Ascending aorta (tissue), 2 donors: ENCODE measurements around the gene ABHD2. TPM values are rescaled to one million over a fixed set of nuclear protein-coding genes. Genes with fewer than 3 reads are reported as not detected.

Experiments used
- DNase-seq, 2 donors: peaks; one replicate each; pipeline ENCODE4 v3.0.0-alpha.2; 2019; ENCODE audit warnings: low spot score in 2 of 2
- H3K27ac ChIP-seq, 2 donors: fragments of 200-600 bp; sonication (generic); one replicate each; pipeline ENCODE4 v1.5.1; 2016 to 2017; ENCODE audit warnings: mild to moderate bottlenecking in 1 of 2
- H3K27me3 ChIP-seq: fragments of 200-600 bp; sonication (generic); one replicate; pipeline ENCODE4 v1.5.1; 2017
- H3K36me3 ChIP-seq, 2 donors: fragments of 200-600 bp; sonication (generic); one replicate each; pipeline ENCODE4 v1.5.1; 2016
- H3K4me1 ChIP-seq, 2 donors: fragments of 200-600 bp; sonication (generic); one replicate each; pipeline ENCODE4 v1.5.1; 2016 to 2017; ENCODE audit warnings: mild to moderate bottlenecking in 1 of 2
- H3K4me3 ChIP-seq, 2 donors: fragments of 200-600 bp; sonication (generic); one replicate each; pipeline ENCODE4 v1.5.1; 2016 to 2017; ENCODE audit warnings: mild to moderate bottlenecking in 1 of 2
- H3K9me3 ChIP-seq, 2 donors: fragments of 200-600 bp; sonication (generic); one replicate each; pipeline ENCODE4 v1.5.1; 2016
- intact Hi-C: fragments of 100-400 bp; cut with DNase I; formaldehyde crosslinking; loops from one replicate; pipeline ENCODE4 v1.15.1; 2023
- total RNA-seq: library from RNA; depleted of rRNA; stranded (reverse); fragments of >200 nt; gene quantifications from one replicate; pipeline ENCODE4 v1.1.0, GENCODE V29; 2016
- TF ChIP-seq, protein P1 (sequence below), 3 experiments: fragments of 200-600 bp in 2 of 3; fragments of 450-650 bp in 1 of 3; sonication (generic) in 2 of 3; IDR thresholded peaks; one replicate each; pipeline ENCODE4 v1.5.1; 2016 to 2019; ENCODE audit warnings: antibody characterized with exemption in 3 of 3, mild to moderate bottlenecking in 1 of 3, moderate library complexity in 1 of 3

Gene ABHD2
- total RNA-seq, 1 donor from 2014 or later, result 228 TPM

- TF ChIP-seq, protein P1, sequence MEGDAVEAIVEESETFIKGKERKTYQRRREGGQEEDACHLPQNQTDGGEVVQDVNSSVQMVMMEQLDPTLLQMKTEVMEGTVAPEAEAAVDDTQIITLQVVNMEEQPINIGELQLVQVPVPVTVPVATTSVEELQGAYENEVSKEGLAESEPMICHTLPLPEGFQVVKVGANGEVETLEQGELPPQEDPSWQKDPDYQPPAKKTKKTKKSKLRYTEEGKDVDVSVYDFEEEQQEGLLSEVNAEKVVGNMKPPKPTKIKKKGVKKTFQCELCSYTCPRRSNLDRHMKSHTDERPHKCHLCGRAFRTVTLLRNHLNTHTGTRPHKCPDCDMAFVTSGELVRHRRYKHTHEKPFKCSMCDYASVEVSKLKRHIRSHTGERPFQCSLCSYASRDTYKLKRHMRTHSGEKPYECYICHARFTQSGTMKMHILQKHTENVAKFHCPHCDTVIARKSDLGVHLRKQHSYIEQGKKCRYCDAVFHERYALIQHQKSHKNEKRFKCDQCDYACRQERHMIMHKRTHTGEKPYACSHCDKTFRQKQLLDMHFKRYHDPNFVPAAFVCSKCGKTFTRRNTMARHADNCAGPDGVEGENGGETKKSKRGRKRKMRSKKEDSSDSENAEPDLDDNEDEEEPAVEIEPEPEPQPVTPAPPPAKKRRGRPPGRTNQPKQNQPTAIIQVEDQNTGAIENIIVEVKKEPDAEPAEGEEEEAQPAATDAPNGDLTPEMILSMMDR (IDR thresholded peaks at IDR 0.05), result no peak
- peaks cover 11 to 89% of the 10 kb centered on the region in 2 donors for H3K4me1 ChIP-seq
- H3K36me3 ChIP-seq, result peaks cover 3 to 23% of the 10 kb centered on the region in 2 donors
- H3K27ac ChIP-seq, result peak overlapping the region; percentile 96 to 98
- intact Hi-C loops, result no loop called here
- no peak overlapping the region for H3K4me3 ChIP-seq
- DNase-seq, result no peak
- H3K9me3 ChIP-seq, result no peaks in the 10 kb centered on the region
- no peaks in the 10 kb centered on the region for H3K27me3 ChIP-seq
Observed at GRCh38 chr15:89097313-89097712, 9.1 kb downstream of the ABHD2 start.

- H3K27me3 ChIP-seq, result no peaks in the 10 kb centered on the region
- DNase-seq, result no peak
- no peak overlapping the region for H3K4me3 ChIP-seq
- TF ChIP-seq, protein P1 (IDR thresholded peaks at IDR 0.05), result no peak
- intact Hi-C loops, result no loop called here
- H3K36me3 ChIP-seq, result peaks cover 3 to 27% of the 10 kb centered on the region in 2 donors
- H3K9me3 ChIP-seq, result no peaks in the 10 kb centered on the region
- H3K4me1 ChIP-seq, result peaks cover 17 to 89% of the 10 kb centered on the region in 2 donors
- H3K27ac ChIP-seq, result peak overlapping the region; percentile 96 to 98
Observed at GRCh38 chr15:89098281-89098680, 10.0 kb downstream of the ABHD2 start.

DNA sequence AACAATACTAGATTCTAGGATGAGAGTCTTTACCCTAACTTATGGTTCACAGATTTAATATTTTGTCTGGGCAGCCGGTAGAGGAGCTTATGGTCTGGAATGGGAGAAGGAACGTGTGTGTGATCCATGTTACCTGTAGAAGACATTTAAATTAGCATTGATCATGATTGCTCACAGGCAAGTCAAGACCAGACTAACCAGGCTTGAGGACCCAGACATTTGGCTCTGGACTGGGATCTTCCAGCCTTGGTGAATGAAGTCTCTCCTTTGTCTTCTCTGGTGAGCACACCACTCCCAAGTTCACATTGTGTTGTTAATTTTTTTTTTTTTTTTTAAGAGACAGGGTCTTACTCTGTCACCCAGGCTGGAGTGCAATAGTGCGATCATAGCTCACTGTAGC is 11.7 kb downstream of the ABHD2 start:
- H3K4me1 ChIP-seq, result peaks cover 22 to 93% of the 10 kb centered on the region in 2 donors
- DNase-seq, result no peak
- no peaks in the 10 kb centered on the region for H3K9me3 ChIP-seq
- H3K27me3 ChIP-seq, result no peaks in the 10 kb centered on the region
- intact Hi-C loops, result loop anchor here (5.0 kb wide), 1 partner anchor 83 kb away; no protein-coding TSS in a partner anchor
- H3K36me3 ChIP-seq, result peaks cover 0 to 22% of the 10 kb centered on the region in 2 donors
- H3K27ac ChIP-seq, result peak overlapping the region; percentile 81 to 96
- TF ChIP-seq, protein P1 (IDR thresholded peaks at IDR 0.05), result no peak
- no peak overlapping the region for H3K4me3 ChIP-seq

- H3K4me3 ChIP-seq, result no peak overlapping the region
- intact Hi-C loops, result loop anchor here (1.0 to 5.0 kb wide), 3 partner anchors 11 to 84 kb away; no protein-coding TSS in a partner anchor
- H3K36me3 ChIP-seq, result peaks cover 0 to 16% of the 10 kb centered on the region in 2 donors
- H3K27ac ChIP-seq, result peak overlapping the region; percentile 96 to 98
- TF ChIP-seq, protein P1 (IDR thresholded peaks at IDR 0.05), result no peak
- peaks cover 24 to 89% of the 10 kb centered on the region in 2 donors for H3K4me1 ChIP-seq
- peak; percentile 73 to 96 for DNase-seq
- no peaks in the 10 kb centered on the region for H3K9me3 ChIP-seq
- H3K27me3 ChIP-seq, result no peaks in the 10 kb centered on the region
Observed at GRCh38 chr15:89101302-89102193, 13.3 kb downstream of the ABHD2 start.

- intact Hi-C loops, result loop anchor here (2.0 to 5.0 kb wide), 2 partner anchors 13 to 86 kb away; no protein-coding TSS in a partner anchor
- Histone ChIP-seq H3K9me3 (no peaks in the 10 kb centered on the region), H3K4me3 (no peak overlapping the region), H3K4me1 (peaks cover 24 to 81% of the 10 kb centered on the region in 2 donors), H3K27ac (peak overlapping the region; percentile 96 to 98), H3K36me3 (peaks cover 0 to 21% of the 10 kb centered on the region in 2 donors), H3K27me3 (no peaks in the 10 kb centered on the region)
- no peak for DNase-seq
- TF ChIP-seq, protein P1 (IDR thresholded peaks at IDR 0.05), result no peak
Observed at GRCh38 chr15:89103481-89104171, 15.4 kb downstream of the ABHD2 start.
